Measurements from ENCODE around the gene LMO2.

LMO2 gene

GRCh38 chr11:33885338-33886005, 6.4 kb downstream of the LMO2 start:
- no peak for DNase-seq

GRCh38 chr11:33884601-33885000, 7.3 kb downstream of the LMO2 start:
- no peak for DNase-seq

- no peak for DNase-seq
Measured at GRCh38 chr11:33884035-33884434, 7.8 kb downstream of the LMO2 start.

- no peak for DNase-seq
Measured at GRCh38 chr11:33881651-33882503, 10.0 kb downstream of the LMO2 start.

GRCh38 chr11:33880979-33881378, 10.9 kb downstream of the LMO2 start:
- DNase-seq: no peak

GRCh38 chr11:33879375-33879774, 12.5 kb downstream of the LMO2 start:
- DNase-seq: no peak

GRCh38 chr11:33877038-33877437, 14.8 kb downstream of the LMO2 start:
- DNase-seq: no peak

- DNase-seq: no peak
Measured at GRCh38 chr11:33875621-33876294, 16.1 kb downstream of the LMO2 start.

- DNase-seq: no peak
Measured at GRCh38 chr11:33874910-33875490, 16.9 kb downstream of the LMO2 start.

- no peak for DNase-seq
Measured at GRCh38 chr11:33874433-33874832, 17.4 kb downstream of the LMO2 start.

GRCh38 chr11:33869481-33870422, 22.1 kb downstream of the LMO2 start:
- DNase-seq: no peak

- no peak for DNase-seq
Measured at GRCh38 chr11:33868647-33869461, 23.0 kb downstream of the LMO2 start.

- DNase-seq: no peak
Measured at GRCh38 chr11:33867996-33868646, 23.8 kb downstream of the LMO2 start.

GRCh38 chr11:33867561-33867960, 24.3 kb downstream of the LMO2 start:
- no peak for DNase-seq

GRCh38 chr11:33866936-33867335, 24.9 kb downstream of the LMO2 start:
- DNase-seq: no peak

- no peak for DNase-seq
Measured at GRCh38 chr11:33864479-33864878, 27.4 kb downstream of the LMO2 start.

- DNase-seq: no peak
Measured at GRCh38 chr11:33863418-33864172, 28.3 kb downstream of the LMO2 start.

GRCh38 chr11:33861941-33862589, 29.8 kb downstream of the LMO2 start:
- DNase-seq: no peak

GRCh38 chr11:33861386-33861785, 30.5 kb downstream of the LMO2 start:
- no peak for DNase-seq

- DNase-seq: no peak
Measured at GRCh38 chr11:33860926-33861325, 30.9 kb downstream of the LMO2 start.
